ENCODE results near the gene DYNC1LI2. TPM values are rescaled to one million over a fixed set of nuclear protein-coding genes. Genes with fewer than 3 reads are reported as not detected.

DYNC1LI2 gene
- total and polyA plus RNA-seq, 10 of the 15 experiments (the other 5 are each of a cell fraction or from before 2014, with no cell fraction given): 6.0 to 46.5 (median 33.7) TPM

DNA sequence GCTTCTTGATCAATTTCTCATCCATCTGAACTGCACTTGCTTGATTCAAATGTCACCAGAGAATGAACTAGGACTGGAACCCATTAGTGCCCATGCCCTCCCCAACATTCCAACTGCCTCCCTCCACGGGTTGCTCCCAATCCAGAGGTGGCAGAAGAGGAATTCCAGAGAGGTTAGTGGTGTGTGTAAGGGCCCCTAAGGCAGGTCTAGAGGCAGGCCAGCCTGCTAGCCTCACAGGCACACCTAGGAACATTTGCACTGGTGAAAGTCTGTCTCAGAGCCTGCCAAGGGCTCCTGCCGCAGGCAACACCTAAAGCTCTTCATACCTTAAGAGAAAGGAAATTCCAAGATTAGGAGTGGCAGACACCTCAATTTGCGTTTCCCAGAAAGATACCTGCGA lies 33.6 kb downstream of the DYNC1LI2 start:
- no peak for FAIRE-seq
- Histone ChIP-seq H3K27me3 (replicated peaks in 1 of 2; ENCODE audit: control insufficient read depth in 2 of 2, insufficient read depth in 2 of 2, low read length in 1 of 2) (no peaks in the 10 kb centered on the region), H3K9me3 (replicated peaks; ENCODE audit: control insufficient read depth, insufficient read depth, low read length) (no peaks in the 10 kb centered on the region), H3K36me3 (ENCODE audit: control insufficient read depth in 2 of 2, insufficient read depth in 2 of 2, low read length in 1 of 2) (peaks cover 0 to 3% of the 10 kb centered on the region in 2 experiments; a peak in 2 of 4 replicates), H2AFZ (ENCODE audit: control insufficient read depth, low read depth, low read length) (no peak overlapping the region), H3K79me2 (ENCODE audit: control insufficient read depth, insufficient read depth, low read length) (no peaks in the 10 kb centered on the region), H3K4me2 (ENCODE audit: control insufficient read depth, insufficient read depth) (no peak overlapping the region), H4K20me1 (ENCODE audit: control insufficient read depth, insufficient read depth) (0 out of 2 replicates have a peak, but pooled peaks cover 2% of the 10 kb centered on the region), H3K27ac (ENCODE audit: control insufficient read depth, insufficient read depth) (no peak overlapping the region), H3K4me3 (no peak overlapping the region), H3K4me1 (ENCODE audit: control insufficient read depth, insufficient read depth, low read length) (no peaks in the 10 kb centered on the region), H3K9ac (ENCODE audit: control insufficient read depth, insufficient read depth, low read length) (no peak overlapping the region)
- ChIA-PET SMC1A (ENCODE audit: uncharacterized antibody, unreplicated experiment) (no interaction called here), CTCF (no interaction called here), RAD21 (ENCODE audit: unreplicated experiment) (no interaction called here), POLR2A (no interaction called here)
- TF ChIP-seq CEBPZ (IDR thresholded peaks at IDR 0.05; ENCODE audit: low read depth, low read length) (no peak), IRF4 (IDR thresholded peaks at IDR 0.05; ENCODE audit: low read depth, low read length) (no peak), KDM1A (IDR thresholded peaks at IDR 0.05; ENCODE audit: borderline replicate concordance) (no peak), ETV6 (conservative IDR thresholded peaks at IDR 0.05 in 1 of 2, IDR thresholded peaks at IDR 0.05 in 1 of 2; ENCODE audit: borderline replicate concordance in 1 of 2, low read depth in 1 of 2) (no peak), ZBTB33 (IDR thresholded peaks at IDR 0.05) (no peak), ZBED1 (IDR thresholded peaks at IDR 0.05; ENCODE audit: borderline replicate concordance) (no peak), PAX8 (IDR thresholded peaks at IDR 0.05) (no peak), MXI1 (IDR thresholded peaks at IDR 0.05; ENCODE audit: low read depth, low read length) (no peak), SMAD1 (IDR thresholded peaks at IDR 0.05; ENCODE audit: low read depth, partially characterized antibody) (no peak), SMC3 (IDR thresholded peaks at IDR 0.05; ENCODE audit: borderline replicate concordance, low read length) (no peak), MTA2 (IDR thresholded peaks at IDR 0.05; ENCODE audit: low read depth) (no peak), RELA (IDR thresholded peaks at IDR 0.05; ENCODE audit: borderline replicate concordance, partially characterized antibody) (no peak)
- TF ChIP-seq, protein P1, sequence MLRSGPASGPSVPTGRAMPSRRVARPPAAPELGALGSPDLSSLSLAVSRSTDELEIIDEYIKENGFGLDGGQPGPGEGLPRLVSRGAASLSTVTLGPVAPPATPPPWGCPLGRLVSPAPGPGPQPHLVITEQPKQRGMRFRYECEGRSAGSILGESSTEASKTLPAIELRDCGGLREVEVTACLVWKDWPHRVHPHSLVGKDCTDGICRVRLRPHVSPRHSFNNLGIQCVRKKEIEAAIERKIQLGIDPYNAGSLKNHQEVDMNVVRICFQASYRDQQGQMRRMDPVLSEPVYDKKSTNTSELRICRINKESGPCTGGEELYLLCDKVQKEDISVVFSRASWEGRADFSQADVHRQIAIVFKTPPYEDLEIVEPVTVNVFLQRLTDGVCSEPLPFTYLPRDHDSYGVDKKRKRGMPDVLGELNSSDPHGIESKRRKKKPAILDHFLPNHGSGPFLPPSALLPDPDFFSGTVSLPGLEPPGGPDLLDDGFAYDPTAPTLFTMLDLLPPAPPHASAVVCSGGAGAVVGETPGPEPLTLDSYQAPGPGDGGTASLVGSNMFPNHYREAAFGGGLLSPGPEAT (IDR thresholded peaks at IDR 0.05; ENCODE audit: low read depth): no peak
- DNase-seq (ENCODE audit: low read depth, low spot score): no peak
- in situ Hi-C loops (cut with MboI): no loop called here
- no peak for ATAC-seq
- intact Hi-C loops (cut with micrococcal nuclease; ENCODE audit: unreplicated experiment): no loop called here
- WGBS (ENCODE audit: insufficient coverage, insufficient replicate concordance, low lambda C conversion rate, missing lambda C conversion rate): 85% methylated on average over 4 of the region's 4 CpGs
- BruUV-seq (replicated peaks): no TSS peak
